Aorta (tissue), 5 donors: ENCODE results near the gene CDK5. TPM values are rescaled to one million over a fixed set of nuclear protein-coding genes. Genes with fewer than 3 reads are reported as not detected.
"Not testable (repeated sequence)": the region's sequence is repeated elsewhere in the genome, so short reads cannot be mapped to it uniquely, and the experiment has no call there.

Source experiments
- ATAC-seq: fragments of 200-7000 bp; cut with Tn5 transposase; one replicate; pipeline ENCODE4 v1.9.1; 2022; ENCODE audit warnings: moderate library complexity; ENCODE audit not compliant: low FRiP score
- DNase-seq, 2 donors: peaks; one replicate each; pipeline ENCODE4 v3.0.0-alpha.2; 2020
- H3K27ac ChIP-seq, 2 donors: one replicate each; pipeline ENCODE4 v1.5.1; 2013; ENCODE audit warnings: low read length in 2 of 2, mild to moderate bottlenecking in 2 of 2, moderate library complexity in 2 of 2, control low read depth in 1 of 2, inconsistent platforms in 1 of 2, low read depth in 1 of 2
- H3K27me3 ChIP-seq, 2 donors: one replicate each; pipeline ENCODE4 v1.6.1; 2013; ENCODE audit warnings: control low read depth in 1 of 2, low read length in 1 of 2, mild to moderate bottlenecking in 1 of 2, moderate library complexity in 1 of 2; ENCODE audit not compliant: insufficient read depth in 2 of 2, control insufficient read depth in 1 of 2
- H3K36me3 ChIP-seq, 2 donors: one replicate each; pipeline ENCODE4 v1.6.1; 2013; ENCODE audit warnings: control low read depth in 1 of 2, low read length in 1 of 2, mild to moderate bottlenecking in 1 of 2; ENCODE audit not compliant: insufficient read depth in 2 of 2, control insufficient read depth in 1 of 2
- H3K4me1 ChIP-seq, 2 donors: one replicate each; pipeline ENCODE4 v1.6.1; 2013; ENCODE audit warnings: low read length in 2 of 2, control low read depth in 1 of 2, mild to moderate bottlenecking in 1 of 2, moderate library complexity in 1 of 2; ENCODE audit not compliant: insufficient read depth in 2 of 2, control insufficient read depth in 1 of 2
- H3K4me3 ChIP-seq, 2 donors: one replicate each; pipeline ENCODE4 v1.5.1; 2013; ENCODE audit warnings: low read length in 2 of 2, control low read depth in 1 of 2, mild to moderate bottlenecking in 1 of 2
- H3K9me3 ChIP-seq: one replicate; pipeline ENCODE4 v1.6.1; 2013; ENCODE audit warnings: mild to moderate bottlenecking, low read length; ENCODE audit not compliant: control insufficient read depth
- WGBS, 2 donors: extraction: QIAGEN DNeasy Blood & Tissue Kit; methylation state at CpG; one replicate each; pipeline ENCODE4 v1.1.7; 2013; 5-methylcytosine and 5-hydroxymethylcytosine counted together
- intact Hi-C, 2 donors: fragments of 100-400 bp; cut with DNase I; formaldehyde crosslinking; loops; one replicate each; pipeline versions ENCODE4 v1.14.2 to v1.15.0; 2022
- polyA plus RNA-seq, 2 donors: library from polyadenylated mRNA; stranded (reverse); fragments of 200-250 nt; gene quantifications; one replicate each; pipeline ENCODE4 v1.2.3, GENCODE V29; 2013
- total RNA-seq, 2 donors: library from RNA; stranded (reverse); fragmentation: NEBNext Ultra II Directional; extraction: Animal tissue kit (Norgen Biotek cat#: 25700); gene quantifications; one replicate each; pipeline ENCODE4 v1.2.1, GENCODE V29; 2021
- donor health status: healthy with polysubstance abuse.
- donor health status: Bipolar disorder and iron deficiency.
- donor health status: DM: no; HTN: no; CAD: no.
- donor health status: DM: no; HTN: no; CAD: no.
- donor health status: DM: yes; HTN: yes; CAD: no.

CDK5 gene
- total and polyA plus RNA-seq, 4 donors: 4.1 to 8.9 (median 6.3) TPM

DNA sequence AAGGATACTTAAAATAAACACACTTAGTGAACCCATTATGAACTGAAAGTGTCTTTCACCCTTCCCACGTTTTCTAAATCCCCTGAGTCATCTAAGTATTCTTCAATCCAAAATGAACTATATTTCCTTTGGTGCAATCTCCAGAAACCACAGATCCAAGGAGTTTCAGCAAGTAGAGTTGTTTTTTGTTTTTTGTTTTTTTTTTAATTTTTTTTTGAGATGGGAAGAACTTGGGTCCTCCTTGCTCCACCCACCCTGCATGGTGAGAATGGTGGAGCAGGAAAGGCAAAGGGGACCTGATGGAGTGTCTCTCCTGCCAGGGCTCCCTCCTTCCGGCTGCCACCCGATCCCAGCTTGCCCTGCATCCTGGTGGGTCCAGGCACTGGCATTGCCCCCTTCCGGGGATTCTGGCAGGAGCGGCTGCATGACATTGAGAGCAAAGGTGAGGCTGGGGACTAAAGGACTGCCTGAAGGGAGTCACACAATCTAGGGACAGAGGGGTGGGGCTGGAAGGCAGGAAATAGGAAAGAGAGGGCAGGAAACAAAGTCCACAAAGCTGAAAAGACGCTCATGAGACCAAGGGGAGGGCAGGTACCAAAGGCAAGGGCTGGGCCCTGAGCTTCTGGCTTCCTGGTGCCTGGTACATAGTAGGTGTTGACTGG is 45.5 kb downstream of the CDK5 start:
- ATAC-seq: no peak
- Histone ChIP-seq H3K9me3 (no peaks in the 10 kb centered on the region), H3K36me3 (no peaks in the 10 kb centered on the region), H3K27ac (no peak overlapping the region), H3K4me3 (no peak overlapping the region), H3K4me1 (no peaks in the 10 kb centered on the region), H3K27me3 (no peaks in the 10 kb centered on the region)
- 81 to 86% methylated on average over 6 of the region's 6 CpGs for WGBS, 2 donors
- DNase-seq: no peak
- intact Hi-C loops: no loop called here

GRCh38 chr7:151011616-151012015 is 46.1 kb downstream of the CDK5 start:
- H3K36me3 ChIP-seq, H3K27ac ChIP-seq, H3K4me1 ChIP-seq, intact Hi-C loops, ATAC-seq, H3K9me3 ChIP-seq, DNase-seq, H3K4me3 ChIP-seq, H3K27me3 ChIP-seq: not testable (repeated sequence)
- WGBS, 2 donors: 87 to 94% methylated on average over 12 of the region's 12 CpGs

GRCh38 chr7:151011097-151011409 is 46.6 kb downstream of the CDK5 start:
- DNase-seq: no peak
- Histone ChIP-seq H3K4me3 (no peak overlapping the region), H3K9me3 (no peaks in the 10 kb centered on the region), H3K27me3 (no peaks in the 10 kb centered on the region), H3K36me3 (no peaks in the 10 kb centered on the region), H3K27ac (no peak overlapping the region), H3K4me1 (no peaks in the 10 kb centered on the region)
- no peak for ATAC-seq
- WGBS, 2 donors: 67 to 70% methylated on average over 1 of the region's 1 CpG
- intact Hi-C loops: no loop called here

DNA sequence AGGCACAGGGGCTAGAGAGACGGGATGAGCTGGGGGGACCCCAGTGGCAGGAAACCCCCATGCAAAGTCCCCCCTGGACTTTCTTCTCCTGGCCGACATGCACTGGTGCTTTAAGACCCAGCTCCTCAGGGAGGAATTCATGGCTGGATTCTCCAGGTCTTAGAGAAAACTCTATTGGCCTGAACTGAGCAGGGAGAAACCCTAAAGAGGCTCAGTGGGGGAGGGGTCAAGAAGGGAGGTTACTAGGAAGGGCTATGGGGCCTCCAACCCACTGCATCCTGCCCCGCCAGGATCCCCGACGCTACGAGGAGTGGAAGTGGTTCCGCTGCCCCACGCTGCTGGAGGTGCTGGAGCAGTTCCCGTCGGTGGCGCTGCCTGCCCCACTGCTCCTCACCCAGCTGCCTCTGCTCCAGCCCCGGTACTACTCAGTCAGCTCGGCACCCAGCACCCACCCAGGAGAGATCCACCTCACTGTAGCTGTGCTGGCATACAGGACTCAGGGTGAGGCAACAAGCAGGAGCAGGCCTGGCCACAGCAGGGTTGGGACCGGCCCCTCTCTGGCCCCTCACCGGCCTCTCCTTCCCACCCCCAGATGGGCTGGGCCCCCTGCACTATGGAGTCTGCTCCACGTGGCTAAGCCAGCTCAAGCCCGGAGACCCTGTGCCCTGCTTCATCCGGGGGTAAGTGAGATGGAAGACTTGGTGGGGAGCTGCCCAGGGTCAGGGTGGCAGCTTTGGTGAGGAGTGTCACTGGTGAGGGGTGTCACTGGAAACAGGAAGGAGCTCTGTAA is 47.2 kb downstream of the CDK5 start:
- no peaks in the 10 kb centered on the region for H3K27me3 ChIP-seq
- intact Hi-C loops: no loop called here
- DNase-seq: no peak
- H3K27ac ChIP-seq: no peak overlapping the region
- 23 to 29% methylated on average over 16 to 18 of the region's 18 CpGs for WGBS, 2 donors
- H3K36me3 ChIP-seq: no peaks in the 10 kb centered on the region
- ATAC-seq: no peak
- H3K9me3 ChIP-seq: no peaks in the 10 kb centered on the region
- H3K4me1 ChIP-seq: no peaks in the 10 kb centered on the region
- H3K4me3 ChIP-seq: no peak overlapping the region

DNA sequence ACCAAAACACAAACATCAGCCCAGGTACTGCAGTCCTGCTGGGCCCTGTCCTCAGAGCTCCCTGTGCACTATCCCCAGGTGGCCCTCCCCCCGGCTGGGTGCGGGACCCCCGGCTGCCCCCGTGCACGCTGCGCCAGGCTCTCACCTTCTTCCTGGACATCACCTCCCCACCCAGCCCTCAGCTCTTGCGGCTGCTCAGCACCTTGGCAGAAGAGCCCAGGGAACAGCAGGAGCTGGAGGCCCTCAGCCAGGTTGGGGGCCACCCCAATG is 47.7 kb downstream of the CDK5 start:
- no peak for DNase-seq
- H3K4me3 ChIP-seq: no peak overlapping the region
- no peak for ATAC-seq
- H3K27me3 ChIP-seq: no peaks in the 10 kb centered on the region
- intact Hi-C loops: no loop called here
- no peaks in the 10 kb centered on the region for H3K9me3 ChIP-seq
- no peaks in the 10 kb centered on the region for H3K36me3 ChIP-seq
- 25 to 53% methylated on average over 7 of the region's 7 CpGs for WGBS, 2 donors
- no peaks in the 10 kb centered on the region for H3K4me1 ChIP-seq
- no peak overlapping the region for H3K27ac ChIP-seq

- H3K36me3 ChIP-seq: no peaks in the 10 kb centered on the region
- intact Hi-C loops: loop anchor here in 1 of 2 donors (5.0 kb wide), 1 partner anchor 112 kb away; no protein-coding TSS in a partner anchor
- H3K4me1 ChIP-seq: no peaks in the 10 kb centered on the region
- no peaks in the 10 kb centered on the region for H3K27me3 ChIP-seq
- H3K4me3 ChIP-seq: no peak overlapping the region
- no peak overlapping the region for H3K27ac ChIP-seq
- WGBS, 2 donors: 51 to 56% methylated on average over 19 to 22 of the region's 22 CpGs
- no peak for ATAC-seq
- DNase-seq: peak in 1 of 2 donors; percentile 38
- H3K9me3 ChIP-seq: no peaks in the 10 kb centered on the region
Measured at GRCh38 chr7:151009327-151010036, 48.2 kb downstream of the CDK5 start.

GRCh38 chr7:151008511-151009323 is 49.0 kb downstream of the CDK5 start:
- intact Hi-C loops: loop anchor here in 1 of 2 donors (5.0 kb wide), 1 partner anchor 111 kb away; no protein-coding TSS in a partner anchor
- peak; percentile 77 to 90 for DNase-seq
- ATAC-seq: peak; percentile 75
- H3K4me1 ChIP-seq: no peaks in the 10 kb centered on the region
- H3K27me3 ChIP-seq: no peaks in the 10 kb centered on the region
- no peaks in the 10 kb centered on the region for H3K9me3 ChIP-seq
- H3K27ac ChIP-seq: no peak overlapping the region
- no peaks in the 10 kb centered on the region for H3K36me3 ChIP-seq
- 34 to 38% methylated on average over 38 to 40 of the region's 40 CpGs for WGBS, 2 donors
- no peak overlapping the region for H3K4me3 ChIP-seq

DNA sequence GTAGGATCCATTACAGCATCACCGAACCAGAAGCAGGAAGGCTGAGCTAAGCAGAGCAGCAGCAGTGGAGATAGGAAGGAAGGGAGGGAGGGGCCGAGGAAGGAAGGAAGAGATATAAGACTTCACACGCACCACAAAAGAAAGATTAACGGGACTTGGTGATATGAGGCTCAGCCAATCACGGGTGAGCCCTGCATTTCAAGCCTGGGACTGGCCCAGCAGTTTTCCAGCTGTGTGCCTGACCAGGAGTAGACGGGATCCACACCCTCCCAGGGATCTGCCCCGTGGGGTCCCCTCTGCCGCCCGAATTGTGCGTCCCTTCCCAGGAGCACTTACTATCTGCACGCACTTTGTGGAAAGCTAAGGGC is 49.6 kb downstream of the CDK5 start:
- Histone ChIP-seq H3K27me3 (no peaks in the 10 kb centered on the region), H3K4me3 (no peak overlapping the region), H3K36me3 (no peaks in the 10 kb centered on the region), H3K9me3 (no peaks in the 10 kb centered on the region), H3K27ac (no peak overlapping the region), H3K4me1 (no peaks in the 10 kb centered on the region)
- 57% methylated on average over 11 of the region's 11 CpGs for WGBS, 2 donors
- ATAC-seq: no peak
- DNase-seq: peak in 1 of 2 donors; percentile 41
- intact Hi-C loops: loop anchor here in 1 of 2 donors (5.0 kb wide), 1 partner anchor 111 kb away; no protein-coding TSS in a partner anchor
